ENCODE data around the gene CDC23. TPM values are rescaled to one million over a fixed set of nuclear protein-coding genes. Genes with fewer than 3 reads are reported as not detected.

CDC23 gene
- total and polyA plus RNA-seq, 2 donors (not counting 1 experiment from before 2014, with no cell fraction given) = 11.8 to 35.4 TPM

GRCh38 chr5:138240650-138241385 is 27.7 kb upstream of the CDC23 start:
- Histone ChIP-seq H3K4me3 (ENCODE audit: control extremely low read depth in 1 of 5, extremely low read depth in 1 of 5, insufficient read depth in 1 of 5, low read depth in 2 of 5, low read length in 4 of 5) (peak overlapping the region in 1 of 5 experiments; percentile 56), H2AFZ (ENCODE audit: insufficient read depth, low read depth, low read length, poor library complexity, severe bottlenecking) (no peak overlapping the region), H3K27me3 (replicated peaks in 1 of 4; ENCODE audit: control extremely low read depth in 1 of 4, control insufficient read depth in 3 of 4, insufficient read depth in 4 of 4, low read length in 3 of 4) (peaks cover 0 to 50% (median 41%) of the 10 kb centered on the region in 4 experiments), H3K4me1 (ENCODE audit: control insufficient read depth in 2 of 2, insufficient read depth in 2 of 2, low read length in 2 of 2) (peaks cover 17 to 21% of the 10 kb centered on the region in 2 donors), H3K79me2 (ENCODE audit: control insufficient read depth, insufficient read depth, low read length) (no peaks in the 10 kb centered on the region), H3K27ac (ENCODE audit: low read length in 2 of 2) (no peak overlapping the region), H3K36me3 (replicated peaks in 1 of 2; ENCODE audit: control extremely low read depth in 1 of 2, control insufficient read depth in 1 of 2, extremely low read depth in 1 of 2, insufficient read depth in 2 of 2, low read length in 1 of 2) (no peaks in the 10 kb centered on the region), H3K9me3 (ENCODE audit: control extremely low read depth in 1 of 3, control insufficient read depth in 2 of 3, insufficient read depth in 1 of 3, low read length in 2 of 3) (peaks cover 0 to 4% (median 0%) of the 10 kb centered on the region in 3 donors), H3K9ac (ENCODE audit: low read length) (peak overlapping the region; percentile 62), H4K20me1 (ENCODE audit: control insufficient read depth, insufficient read depth, low read length, poor library complexity, severe bottlenecking) (no peaks in the 10 kb centered on the region), H3K4me2 (replicated peaks; ENCODE audit: low read depth, low read length, poor library complexity, severe bottlenecking) (peak overlapping the region; percentile 88)
- CTCF ChIA-PET = interaction anchor here (0.5 kb wide), 1 partner anchor 11 kb away, joined by 3 read pairs; no protein-coding TSS in a partner anchor
- H3K27ac Mint-ChIP-seq = no peak overlapping the region
- no CpG with 5 or more reads among the region's 3 CpGs for WGBS (ENCODE audit: insufficient coverage)
- H3K4me3 Mint-ChIP-seq = peak overlapping the region; percentile 83
- no peak for TF ChIP-seq EZH2 (IDR thresholded peaks at IDR 0.05; ENCODE audit: borderline replicate concordance, insufficient read depth, low read depth, low read length, poor library complexity, severe bottlenecking)
- DNase-seq = peak; percentile 26
- H3K4me1 Mint-ChIP-seq = peaks cover 19% of the 10 kb centered on the region
- no peaks in the 10 kb centered on the region for H3K9me3 Mint-ChIP-seq (ENCODE audit: insufficient read depth)
- H3K27me3 Mint-ChIP-seq = peaks cover 47% of the 10 kb centered on the region
- no peak for ATAC-seq (ENCODE audit: low read depth)
- intact Hi-C loops (cut with micrococcal nuclease) = no loop called here
- POLR2A ChIA-PET = interaction anchor here (0.7 kb wide), 1 partner anchor 11 kb away, joined by 7 read pairs; no protein-coding TSS in a partner anchor

GRCh38 chr5:138238034-138238433 is 24.9 kb upstream of the CDC23 start:
- TF ChIP-seq CTCF (IDR thresholded peaks at IDR 0.05) (no peak), EZH2 (IDR thresholded peaks at IDR 0.05; ENCODE audit: borderline replicate concordance, insufficient read depth, low read depth, low read length, poor library complexity, severe bottlenecking) (no peak)
- no peaks in the 10 kb centered on the region for H3K79me2 ChIP-seq (ENCODE audit: control insufficient read depth, insufficient read depth, low read length)
- DNase-seq = no peak
- ChIA-PET CTCF (no interaction called here), POLR2A (no interaction called here)
- no peak overlapping the region for H3K4me3 ChIP-seq (ENCODE audit: control extremely low read depth in 1 of 5, extremely low read depth in 1 of 5, insufficient read depth in 1 of 5, low read depth in 2 of 5, low read length in 4 of 5)
- whole genome bisulfite sequencing (ENCODE audit: insufficient coverage) = 100% methylated on average over 1 of the region's 1 CpG
- intact Hi-C loops (cut with micrococcal nuclease) = no loop called here
- peaks cover 0 to 4% (median 0%) of the 10 kb centered on the region in 3 donors for H3K9me3 ChIP-seq (ENCODE audit: control extremely low read depth in 1 of 3, control insufficient read depth in 2 of 3, insufficient read depth in 1 of 3, low read length in 2 of 3)
- H3K27me3 Mint-ChIP-seq = peaks cover 38% of the 10 kb centered on the region
- H3K4me3 Mint-ChIP-seq = no peak overlapping the region
- H3K27me3 ChIP-seq (replicated peaks in 1 of 4; ENCODE audit: control extremely low read depth in 1 of 4, control insufficient read depth in 3 of 4, insufficient read depth in 4 of 4, low read length in 3 of 4) = peaks cover 0 to 41% (median 35%) of the 10 kb centered on the region in 4 experiments
- H2AFZ ChIP-seq (ENCODE audit: insufficient read depth, low read depth, low read length, poor library complexity, severe bottlenecking) = no peak overlapping the region
- no peak for ATAC-seq (ENCODE audit: low read depth)
- no peak overlapping the region for H3K27ac ChIP-seq (ENCODE audit: low read length in 2 of 2)
- H3K9me3 Mint-ChIP-seq (ENCODE audit: insufficient read depth) = no peaks in the 10 kb centered on the region
- peaks cover 19% of the 10 kb centered on the region for H3K4me1 Mint-ChIP-seq
- H3K27ac Mint-ChIP-seq = no peak overlapping the region
- no peak overlapping the region for H3K4me2 ChIP-seq (replicated peaks; ENCODE audit: low read depth, low read length, poor library complexity, severe bottlenecking)
- no peaks in the 10 kb centered on the region for H3K36me3 ChIP-seq (replicated peaks in 1 of 2; ENCODE audit: control extremely low read depth in 1 of 2, control insufficient read depth in 1 of 2, extremely low read depth in 1 of 2, insufficient read depth in 2 of 2, low read length in 1 of 2)
- H3K9ac ChIP-seq (ENCODE audit: low read length) = no peak overlapping the region
- H3K4me1 ChIP-seq (ENCODE audit: control insufficient read depth in 2 of 2, insufficient read depth in 2 of 2, low read length in 2 of 2) = peaks cover 17 to 21% of the 10 kb centered on the region in 2 donors
- H4K20me1 ChIP-seq (ENCODE audit: control insufficient read depth, insufficient read depth, low read length, poor library complexity, severe bottlenecking) = no peaks in the 10 kb centered on the region
